ENCODE data around the gene ANXA8L1.
"Not testable (repeated sequence)": the region's sequence is repeated elsewhere in the genome, so short reads cannot be mapped to it uniquely, and the experiment has no call there.

DNA sequence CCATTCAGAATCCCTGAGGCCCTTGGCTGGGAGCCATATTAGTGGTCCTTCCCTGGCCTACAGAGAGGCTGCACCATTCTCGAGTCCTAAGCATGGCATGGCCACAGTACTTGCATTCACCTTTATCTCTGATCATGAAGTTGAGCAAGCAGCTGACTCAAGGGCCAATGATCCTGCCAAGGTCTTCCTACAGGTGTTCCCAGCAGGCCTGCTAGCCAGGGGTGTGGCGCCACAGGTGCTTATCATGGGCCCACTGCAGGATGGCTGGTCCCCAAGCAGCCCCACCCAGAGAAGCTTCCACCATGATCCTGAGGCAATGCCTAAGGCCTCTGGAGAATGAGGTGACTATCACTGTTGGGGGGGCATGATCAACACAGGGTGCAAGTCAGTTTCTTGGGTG, 48.0 kb downstream of the ANXA8L1 start:
- TF ChIP-seq, protein P1, sequence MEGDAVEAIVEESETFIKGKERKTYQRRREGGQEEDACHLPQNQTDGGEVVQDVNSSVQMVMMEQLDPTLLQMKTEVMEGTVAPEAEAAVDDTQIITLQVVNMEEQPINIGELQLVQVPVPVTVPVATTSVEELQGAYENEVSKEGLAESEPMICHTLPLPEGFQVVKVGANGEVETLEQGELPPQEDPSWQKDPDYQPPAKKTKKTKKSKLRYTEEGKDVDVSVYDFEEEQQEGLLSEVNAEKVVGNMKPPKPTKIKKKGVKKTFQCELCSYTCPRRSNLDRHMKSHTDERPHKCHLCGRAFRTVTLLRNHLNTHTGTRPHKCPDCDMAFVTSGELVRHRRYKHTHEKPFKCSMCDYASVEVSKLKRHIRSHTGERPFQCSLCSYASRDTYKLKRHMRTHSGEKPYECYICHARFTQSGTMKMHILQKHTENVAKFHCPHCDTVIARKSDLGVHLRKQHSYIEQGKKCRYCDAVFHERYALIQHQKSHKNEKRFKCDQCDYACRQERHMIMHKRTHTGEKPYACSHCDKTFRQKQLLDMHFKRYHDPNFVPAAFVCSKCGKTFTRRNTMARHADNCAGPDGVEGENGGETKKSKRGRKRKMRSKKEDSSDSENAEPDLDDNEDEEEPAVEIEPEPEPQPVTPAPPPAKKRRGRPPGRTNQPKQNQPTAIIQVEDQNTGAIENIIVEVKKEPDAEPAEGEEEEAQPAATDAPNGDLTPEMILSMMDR (IDR thresholded peaks at IDR 0.05) = not testable (repeated sequence)
- TF ChIP-seq POLR2A (IDR thresholded peaks at IDR 0.05); POLR2AphosphoS5 (IDR thresholded peaks at IDR 0.05; ENCODE audit: insufficient read depth in 1 of 2, low read depth in 1 of 2): not testable (repeated sequence)
